H9 (cell line): Measurements from ENCODE around the gene TSPEAR. TPM values are rescaled to one million over a fixed set of nuclear protein-coding genes. Genes with fewer than 3 reads are reported as not detected.

Source experiments
- DNase-seq: peaks from one replicate; pipeline ENCODE4 v3.0.0-alpha.2; 2017
- H2AFZ ChIP-seq: one replicate; pipeline ENCODE4 v1.6.1; 2013; ENCODE audit warnings: mild to moderate bottlenecking, low read length, control low read depth, moderate library complexity
- H2AK5ac ChIP-seq: 2 replicates; pipeline ENCODE4 v1.6.1; 2013; ENCODE audit warnings: low read length, control low read depth, mixed read lengths; ENCODE audit not compliant: insufficient read length
- H2BK120ac ChIP-seq: one replicate; pipeline ENCODE4 v1.6.1; 2013; ENCODE audit warnings: low read depth, mild to moderate bottlenecking, low read length, control low read depth, inconsistent platforms; ENCODE audit not compliant: poor library complexity, severe bottlenecking
- H2BK12ac ChIP-seq: 2 replicates; pipeline ENCODE4 v1.6.1; 2013; ENCODE audit warnings: low read length, control low read depth, mixed read lengths, low read depth; ENCODE audit not compliant: insufficient read length
- H2BK15ac ChIP-seq: 2 replicates; pipeline ENCODE4 v1.6.1; 2013; ENCODE audit warnings: low read depth, low read length, control low read depth
- H2BK20ac ChIP-seq: one replicate; pipeline ENCODE4 v1.6.1; 2013; ENCODE audit warnings: low read depth, mild to moderate bottlenecking, low read length, control low read depth, inconsistent platforms; ENCODE audit not compliant: poor library complexity, severe bottlenecking
- H2BK5ac ChIP-seq: 2 replicates; pipeline ENCODE4 v1.6.1; 2013; ENCODE audit warnings: low read length, control low read depth, mixed read lengths; ENCODE audit not compliant: insufficient read length
- H3K14ac ChIP-seq: 2 replicates; pipeline ENCODE4 v1.6.1; 2013; ENCODE audit warnings: low read length, control low read depth; ENCODE audit not compliant: insufficient read depth
- H3K18ac ChIP-seq: 2 replicates; pipeline ENCODE4 v1.6.1; 2013; ENCODE audit warnings: low read depth, mild to moderate bottlenecking, mixed read lengths, low read length, control low read depth; ENCODE audit not compliant: insufficient read length
- H3K23ac ChIP-seq: 2 replicates; pipeline ENCODE4 v1.6.1; 2013; ENCODE audit warnings: low read length, control low read depth, mixed read lengths, low read depth; ENCODE audit not compliant: insufficient read length
- H3K23me2 ChIP-seq: 2 replicates; pipeline ENCODE4 v1.6.1; 2013; ENCODE audit warnings: low read depth, mild to moderate bottlenecking, mixed read lengths, low read length, control low read depth; ENCODE audit not compliant: insufficient read length, poor library complexity, severe bottlenecking
- H3K27ac ChIP-seq: 2 replicates; pipeline ENCODE4 v1.5.1; 2013; ENCODE audit warnings: low read length, control low read depth, mixed read lengths, low read depth; ENCODE audit not compliant: insufficient read length
- H3K27me3 ChIP-seq: 2 replicates; pipeline ENCODE4 v1.6.1; 2013; ENCODE audit warnings: low read length, control low read depth, inconsistent platforms; ENCODE audit not compliant: insufficient read depth
- H3K4ac ChIP-seq: 2 replicates; pipeline ENCODE4 v1.6.1; 2013; ENCODE audit warnings: low read depth, mild to moderate bottlenecking, control low read depth, inconsistent platforms, low read length, moderate library complexity
- H3K4me1 ChIP-seq: 2 replicates; pipeline ENCODE4 v1.6.1; 2013; ENCODE audit warnings: low read length, control low read depth, inconsistent platforms; ENCODE audit not compliant: insufficient read depth
- H3K4me2 ChIP-seq: 2 replicates; pipeline ENCODE4 v1.6.1; 2013; ENCODE audit warnings: low read length, control low read depth, mixed read lengths; ENCODE audit not compliant: insufficient read length, insufficient read depth
- H3K56ac ChIP-seq: 2 replicates; pipeline ENCODE4 v1.6.1; 2013; ENCODE audit warnings: low read depth, mild to moderate bottlenecking, mixed read lengths, low read length, control low read depth; ENCODE audit not compliant: insufficient read length
- H3K79me1 ChIP-seq: 2 replicates; pipeline ENCODE4 v1.6.1; 2013; ENCODE audit warnings: low read depth, mild to moderate bottlenecking, moderate library complexity, low read length, control low read depth, inconsistent platforms; ENCODE audit not compliant: insufficient read depth, poor library complexity, severe bottlenecking
- H3K79me2 ChIP-seq: 2 replicates; pipeline ENCODE4 v1.6.1; 2013; ENCODE audit warnings: low read length, control low read depth, inconsistent platforms; ENCODE audit not compliant: insufficient read depth
- H3K9ac ChIP-seq: 2 replicates; pipeline ENCODE4 v1.6.1; 2013; ENCODE audit warnings: low read length, control low read depth, mixed read lengths; ENCODE audit not compliant: insufficient read length; ENCODE audit errors: extremely low read depth
- H3K9me3 ChIP-seq: one replicate; pipeline ENCODE4 v1.6.1; 2013; ENCODE audit warnings: low read depth, low read length, inconsistent platforms; ENCODE audit not compliant: control insufficient read depth
- H3T11ph ChIP-seq: one replicate; pipeline ENCODE4 v1.6.1; 2013; ENCODE audit warnings: mild to moderate bottlenecking, low read length, control low read depth, inconsistent platforms
- H4K20me1 ChIP-seq: one replicate; pipeline ENCODE4 v1.6.1; 2013; ENCODE audit not compliant: control insufficient read depth, insufficient read length, insufficient read depth
- H4K5ac ChIP-seq: 2 replicates; pipeline ENCODE4 v1.6.1; 2013; ENCODE audit warnings: low read depth, mild to moderate bottlenecking, mixed read lengths, low read length, control low read depth; ENCODE audit not compliant: insufficient read length
- H4K8ac ChIP-seq: replicated peaks from 2 replicates; pipeline ENCODE4 v1.6.1; 2013; ENCODE audit warnings: low read length, control low read depth, mixed read lengths, low read depth; ENCODE audit not compliant: insufficient read length
- H4K91ac ChIP-seq: 2 replicates; pipeline ENCODE4 v1.6.1; 2013; ENCODE audit warnings: low read depth, mild to moderate bottlenecking, moderate library complexity, mixed read lengths, low read length, control low read depth; ENCODE audit not compliant: insufficient read length
- H3K27ac Mint-ChIP-seq, 3 experiments: 2 replicates in 2 of 3; 3 replicates in 1 of 3; pipeline ENCODE4 v1.8.0; 2020 to 2021; ENCODE audit warnings: mixed read lengths in 3 of 3, mild to moderate bottlenecking in 1 of 3, moderate library complexity in 1 of 3
- H3K27me3 Mint-ChIP-seq: 2 replicates; pipeline ENCODE4 v1.8.0; 2021; ENCODE audit warnings: low read depth, mild to moderate bottlenecking, moderate library complexity, mixed read lengths
- H3K36me3 Mint-ChIP-seq, 3 experiments: 2 replicates in 2 of 3; 3 replicates in 1 of 3; pipeline ENCODE4 v1.8.0; 2020 to 2021; ENCODE audit warnings: low read depth in 3 of 3, mixed read lengths in 3 of 3; ENCODE audit not compliant: insufficient read depth in 1 of 3
- H3K4me1 Mint-ChIP-seq, 2 experiments: 2 replicates each; pipeline ENCODE4 v1.8.0; 2020; ENCODE audit warnings: mixed read lengths in 2 of 2
- H3K4me3 Mint-ChIP-seq, 2 experiments: 2 replicates in 1 of 2; 3 replicates in 1 of 2; pipeline ENCODE4 v1.8.0; 2020 to 2021; ENCODE audit warnings: mild to moderate bottlenecking in 2 of 2, mixed read lengths in 2 of 2, moderate library complexity in 1 of 2
- H3K9me3 Mint-ChIP-seq, 2 experiments: 2 replicates in 1 of 2; 3 replicates in 1 of 2; pipeline ENCODE4 v1.8.0; 2020; ENCODE audit warnings: mild to moderate bottlenecking in 2 of 2, mixed read lengths in 2 of 2, moderate library complexity in 1 of 2
- CTCF ChIP-seq: fragments of 200-600 bp; sonication (generic); conservative IDR thresholded peaks from 3 replicates; pipeline ENCODE4 v1.8.0; 2021; ENCODE audit warnings: antibody characterized with exemption, mild to moderate bottlenecking
- WGBS: extraction: QIAGEN DNeasy Blood & Tissue Kit; methylation state at CpG from one replicate; pipeline ENCODE4 v1.1.7; 2013; ENCODE audit warnings: missing lambda C conversion rate, low lambda C conversion rate, mixed read lengths; ENCODE audit not compliant: insufficient read length; ENCODE audit errors: extremely low coverage; 5-methylcytosine and 5-hydroxymethylcytosine counted together
- total RNA-seq: library from RNA; stranded (reverse); gene quantifications from 2 replicates; pipeline ENCODE4 v1.2.1, GENCODE V29; 2021

TSPEAR gene
- total RNA-seq, 1 experiment from 2014 or later: 1.3 TPM

DNA sequence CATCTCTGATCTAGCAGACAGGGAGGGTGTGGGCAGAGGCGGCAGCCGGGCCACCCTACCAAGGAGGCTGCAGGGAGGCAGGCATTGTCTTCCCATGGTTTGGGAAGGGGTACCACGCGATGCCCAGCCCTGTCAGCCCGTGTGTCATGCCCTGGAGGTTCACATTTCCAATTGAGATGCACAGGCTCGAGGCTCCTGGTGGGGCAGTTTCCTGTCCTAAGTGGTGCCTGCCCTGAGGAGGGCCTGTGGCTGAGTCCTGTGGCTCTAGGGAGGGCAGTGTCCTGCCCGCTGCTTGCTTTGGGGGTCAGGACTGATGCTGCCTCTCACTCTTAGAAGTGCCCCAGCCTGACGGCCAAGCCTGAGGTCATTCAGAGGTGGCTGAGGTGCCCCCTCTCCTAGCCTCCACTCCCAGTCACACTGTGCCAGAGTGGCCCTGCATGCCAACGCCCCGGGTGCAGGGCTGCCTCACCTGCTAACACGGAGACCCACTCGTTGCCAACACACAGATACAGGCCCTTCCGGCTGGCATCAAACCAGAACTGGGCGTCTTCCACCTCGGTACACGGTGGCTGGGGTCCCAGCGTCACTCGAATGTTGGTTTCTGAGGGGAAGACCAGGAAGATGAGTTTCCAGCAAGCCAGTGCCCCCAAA is 183.3 kb downstream of the TSPEAR start:
- no peak for DNase-seq
- H3K27ac Mint-ChIP-seq: no peak overlapping the region
- H3K27me3 ChIP-seq: no peaks in the 10 kb centered on the region

More for the DNA sequence above, 183.3 kb downstream of the TSPEAR start:
- Histone ChIP-seq H3K9ac (no peak overlapping the region), H3K23me2 (no peaks in the 10 kb centered on the region), H4K91ac (no peak overlapping the region), H3K4me2 (no peak overlapping the region), H2AK5ac (no peak overlapping the region), H3K23ac (no peak overlapping the region), H3K4ac (no peak overlapping the region), H4K20me1 (no peaks in the 10 kb centered on the region), H2BK5ac (no peak overlapping the region), H3K27ac (no peak overlapping the region), H3T11ph (no peak overlapping the region), H3K79me2 (no peaks in the 10 kb centered on the region), H4K5ac (no peak overlapping the region), H3K18ac (no peak overlapping the region), H2BK20ac (no peak overlapping the region), H3K9me3 (no peaks in the 10 kb centered on the region), H2AFZ (no peak overlapping the region), H2BK12ac (no peak overlapping the region), H3K14ac (no peak overlapping the region; the same call in 1 of the 2 replicates), H4K8ac (no peak overlapping the region), H2BK120ac (no peak overlapping the region), H3K56ac (no peak overlapping the region), H3K79me1 (no peaks in the 10 kb centered on the region), H3K4me1 (no peaks in the 10 kb centered on the region), H2BK15ac (no peak overlapping the region)
- Mint-ChIP-seq H3K36me3 (no peaks in the 10 kb centered on the region; a peak in 1 of 7 replicates), H3K27me3 (peaks cover 7% of the 10 kb centered on the region), H3K4me1 (peaks cover 2 to 4% of the 10 kb centered on the region in 2 experiments; a peak in 3 of 4 replicates), H3K4me3 (no peak overlapping the region), H3K9me3 (no peaks in the 10 kb centered on the region)
- TF ChIP-seq CTCF: no peak
- WGBS: no CpG with 5 or more reads among the region's 18 CpGs
